ENCODE data around the gene PREX1.
A peak's percentile ranks its signal among the peaks of the same experiment; 100 is the strongest.
"Not testable (repeated sequence)": the region's sequence is repeated elsewhere in the genome, so short reads cannot be mapped to it uniquely, and the experiment has no call there.

PREX1 gene

GRCh38 chr20:48826480-48826879, 1.3 kb downstream of the PREX1 start:
- not testable (repeated sequence) for DNase-seq (ENCODE audit: low read depth)

- DNase-seq (ENCODE audit: low read depth): no peak
Observed at GRCh38 chr20:48826069-48826468, 1.7 kb downstream of the PREX1 start.

- DNase-seq (ENCODE audit: low read depth): no peak
Observed at GRCh38 chr20:48825566-48825920, 2.3 kb downstream of the PREX1 start.

- no peak for DNase-seq (ENCODE audit: low read depth)
Observed at GRCh38 chr20:48824830-48825565, 2.8 kb downstream of the PREX1 start.

GRCh38 chr20:48823960-48824498, 3.8 kb downstream of the PREX1 start:
- DNase-seq (ENCODE audit: low read depth): peak; percentile 100

- no peak for DNase-seq (ENCODE audit: low read depth)
Observed at GRCh38 chr20:48823476-48823875, 4.3 kb downstream of the PREX1 start.

- no peak for DNase-seq (ENCODE audit: low read depth)
Observed at GRCh38 chr20:48822879-48823385, 4.9 kb downstream of the PREX1 start.

GRCh38 chr20:48822178-48822577, 5.6 kb downstream of the PREX1 start:
- DNase-seq (ENCODE audit: low read depth): no peak

GRCh38 chr20:48821261-48821920, 6.4 kb downstream of the PREX1 start:
- DNase-seq (ENCODE audit: low read depth): no peak

GRCh38 chr20:48820649-48820973, 7.2 kb downstream of the PREX1 start:
- DNase-seq (ENCODE audit: low read depth): no peak

GRCh38 chr20:48819821-48820648, 7.8 kb downstream of the PREX1 start:
- no peak for DNase-seq (ENCODE audit: low read depth)

- DNase-seq (ENCODE audit: low read depth): no peak
Observed at GRCh38 chr20:48819089-48819488, 8.7 kb downstream of the PREX1 start.

GRCh38 chr20:48818481-48818987, 9.3 kb downstream of the PREX1 start:
- DNase-seq (ENCODE audit: low read depth): no peak

GRCh38 chr20:48818031-48818370, 9.8 kb downstream of the PREX1 start:
- DNase-seq (ENCODE audit: low read depth): no peak

- DNase-seq (ENCODE audit: low read depth): no peak
Observed at GRCh38 chr20:48817367-48818030, 10.3 kb downstream of the PREX1 start.

- DNase-seq (ENCODE audit: low read depth): no peak
Observed at GRCh38 chr20:48816282-48817205, 11.3 kb downstream of the PREX1 start.

GRCh38 chr20:48815537-48815936, 12.3 kb downstream of the PREX1 start:
- no peak for DNase-seq (ENCODE audit: low read depth)

GRCh38 chr20:48814633-48815032, 13.2 kb downstream of the PREX1 start:
- no peak for DNase-seq (ENCODE audit: low read depth)

- DNase-seq (ENCODE audit: low read depth): no peak
Observed at GRCh38 chr20:48813930-48814546, 13.8 kb downstream of the PREX1 start.

- DNase-seq (ENCODE audit: low read depth): no peak
Observed at GRCh38 chr20:48813446-48813747, 14.4 kb downstream of the PREX1 start.

Data from HS-5 (cell line).